Stimulated activated CD8-positive, alpha-beta memory T cell treated with anti-CD3 and anti-CD28 coated beads, Interleukin-7, amount 100 ng/mL, for 24 hours (primary cell): ENCODE results near the gene METTL3.
A peak's percentile ranks its signal among the peaks of the same experiment; 100 is the strongest.
"Not testable (repeated sequence)": the region's sequence is repeated elsewhere in the genome, so short reads cannot be mapped to it uniquely, and the experiment has no call there.

ENCODE experiments used
- DNase-seq: peaks from one replicate; pipeline ENCODE4 v3.0.0-alpha.2; 2020; ENCODE audit warnings: low read depth

METTL3 gene

GRCh38 chr14:21510735-21511657 lies at the start of gene METTL3:
TSS of gene METTL3 (minus strand) at chr14:21511340. CDS start at chr14:21511223, 117 bp downstream.
- peak; percentile 75 for DNase-seq

GRCh38 chr14:21558703-21559170 lies 47.6 kb upstream of the METTL3 start:
- DNase-seq, result no peak

GRCh38 chr14:21557084-21557901 lies 46.2 kb upstream of the METTL3 start:
- DNase-seq, result peak; percentile 43

- DNase-seq, result no peak
Observed at GRCh38 chr14:21556378-21557083, 45.4 kb upstream of the METTL3 start.

GRCh38 chr14:21553266-21553665 lies 42.1 kb upstream of the METTL3 start:
- no peak for DNase-seq

- not testable (repeated sequence) for DNase-seq
Observed at GRCh38 chr14:21544588-21544987, 33.4 kb upstream of the METTL3 start.

GRCh38 chr14:21543963-21544362 lies 32.8 kb upstream of the METTL3 start:
- no peak for DNase-seq

GRCh38 chr14:21543521-21543960 lies 32.4 kb upstream of the METTL3 start:
- DNase-seq, result no peak

GRCh38 chr14:21541413-21542074 lies 30.4 kb upstream of the METTL3 start:
- DNase-seq, result no peak

GRCh38 chr14:21539189-21539940 lies 28.2 kb upstream of the METTL3 start:
- DNase-seq, result no peak

GRCh38 chr14:21537090-21537424 lies 25.9 kb upstream of the METTL3 start:
- DNase-seq, result no peak

GRCh38 chr14:21536418-21537089 lies 25.4 kb upstream of the METTL3 start:
- no peak for DNase-seq

- DNase-seq, result no peak
Observed at GRCh38 chr14:21535545-21536417, 24.6 kb upstream of the METTL3 start.

GRCh38 chr14:21534576-21534975 lies 23.4 kb upstream of the METTL3 start:
- no peak for DNase-seq

- no peak for DNase-seq
Observed at GRCh38 chr14:21533294-21533693, 22.2 kb upstream of the METTL3 start.

- DNase-seq, result no peak
Observed at GRCh38 chr14:21529515-21529914, 18.4 kb upstream of the METTL3 start.

- DNase-seq, result no peak
Observed at GRCh38 chr14:21528381-21529348, 17.5 kb upstream of the METTL3 start.

GRCh38 chr14:21527318-21527679 lies 16.2 kb upstream of the METTL3 start:
- no peak for DNase-seq
